Effector CD8-positive, alpha-beta T cell (primary cell): ENCODE data around the gene SMCO3.
"Not testable (repeated sequence)": the region's sequence is repeated elsewhere in the genome, so short reads cannot be mapped to it uniquely, and the experiment has no call there.

Experiments
- DNase-seq: peaks from one replicate; lab custom pipeline; 2025; lab: John Stamatoyannopoulos, UW

Gene SMCO3

DNA sequence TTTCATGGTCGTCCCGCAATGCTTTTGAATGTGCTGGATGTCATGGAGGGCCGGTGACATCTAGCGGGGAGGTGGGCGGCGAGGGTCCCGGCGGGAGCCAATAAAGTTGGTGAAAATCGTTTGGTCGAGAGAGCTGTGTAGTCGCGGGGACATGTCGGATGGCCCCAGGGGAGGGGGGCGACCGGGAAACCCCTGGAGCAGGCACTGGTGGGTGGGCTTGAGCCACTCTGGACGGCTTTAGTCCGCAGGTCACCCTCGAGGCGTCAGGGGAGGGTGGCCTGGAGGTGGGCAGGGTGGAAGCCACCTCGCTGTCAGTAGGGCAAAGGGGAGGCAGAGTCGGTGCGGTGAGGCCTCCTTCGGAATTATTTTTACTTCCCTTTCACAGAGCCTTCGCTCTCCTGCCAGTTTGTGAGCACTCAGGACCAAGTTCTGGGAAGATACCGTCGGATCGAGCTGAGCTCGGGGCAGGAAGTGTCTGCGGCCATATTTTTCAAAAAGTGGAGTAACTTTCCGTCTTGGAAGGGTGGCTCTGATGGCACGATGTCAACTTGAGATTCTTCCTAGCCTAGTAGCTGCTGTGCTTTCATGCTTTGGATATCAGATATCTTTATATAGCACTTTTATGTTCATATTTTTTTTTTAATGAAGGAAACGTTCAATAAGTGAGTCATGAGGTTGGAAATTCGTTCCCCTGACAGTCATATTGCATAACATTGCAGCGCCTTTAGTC lies 38.9 kb downstream of the SMCO3 start:
- peak; percentile 17 for DNase-seq

DNA sequence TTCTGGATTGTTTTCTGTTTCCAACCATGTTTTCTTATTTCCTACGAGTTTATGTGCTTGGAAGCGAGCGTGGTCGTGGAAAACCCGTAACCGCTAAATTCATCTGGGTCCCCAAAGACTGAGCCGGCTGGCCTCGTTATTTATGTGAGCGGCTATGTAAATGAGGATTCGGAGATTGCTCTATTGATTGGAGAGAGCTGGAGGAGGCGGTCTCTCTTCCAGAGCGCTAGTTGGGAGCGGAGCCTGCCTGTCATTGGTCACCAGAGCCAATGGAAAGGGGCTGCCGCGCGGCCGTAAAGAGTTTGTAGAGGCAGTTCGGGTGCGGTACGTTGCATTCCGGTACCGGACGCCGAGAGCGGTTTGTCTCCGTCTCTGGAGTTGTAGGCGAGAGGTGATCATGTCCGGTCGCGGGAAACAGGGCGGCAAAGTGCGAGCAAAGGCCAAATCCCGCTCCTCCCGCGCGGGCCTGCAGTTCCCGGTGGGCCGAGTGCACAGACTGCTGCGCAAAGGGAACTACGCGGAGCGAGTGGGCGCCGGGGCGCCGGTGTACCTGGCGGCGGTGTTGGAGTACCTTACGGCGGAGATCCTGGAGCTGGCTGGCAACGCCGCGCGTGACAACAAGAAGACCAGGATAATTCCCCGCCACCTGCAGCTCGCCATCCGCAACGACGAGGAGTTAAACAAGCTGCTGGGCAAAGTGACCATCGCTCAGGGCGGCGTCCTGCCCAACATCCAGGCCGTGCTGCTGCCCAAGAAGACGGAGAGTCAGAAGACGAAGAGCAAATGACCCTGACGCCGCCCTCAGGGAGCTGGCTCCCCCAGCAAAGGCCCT lies 39.7 kb downstream of the SMCO3 start:
- DNase-seq, result peak; percentile 81

DNA sequence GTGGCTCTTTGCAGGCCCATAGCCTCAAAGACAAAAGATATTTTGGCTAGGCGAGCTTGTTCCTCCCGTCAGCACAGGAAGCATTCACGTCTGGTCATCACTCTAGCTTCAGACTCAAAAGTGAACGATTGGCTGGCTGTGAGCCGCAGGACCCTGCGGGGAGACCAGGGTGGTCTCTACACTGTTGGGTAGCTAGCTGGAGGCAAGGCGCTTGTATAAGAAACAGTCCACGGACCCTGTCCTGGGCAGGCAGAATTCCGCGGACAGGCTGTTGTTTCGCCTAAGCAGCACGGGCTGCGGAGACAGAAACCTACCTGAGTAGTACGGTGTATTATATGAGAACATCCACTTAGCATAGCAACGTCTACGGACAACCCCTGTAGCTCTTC lies 40.3 kb downstream of the SMCO3 start:
- DNase-seq, result peak; percentile 45

DNA sequence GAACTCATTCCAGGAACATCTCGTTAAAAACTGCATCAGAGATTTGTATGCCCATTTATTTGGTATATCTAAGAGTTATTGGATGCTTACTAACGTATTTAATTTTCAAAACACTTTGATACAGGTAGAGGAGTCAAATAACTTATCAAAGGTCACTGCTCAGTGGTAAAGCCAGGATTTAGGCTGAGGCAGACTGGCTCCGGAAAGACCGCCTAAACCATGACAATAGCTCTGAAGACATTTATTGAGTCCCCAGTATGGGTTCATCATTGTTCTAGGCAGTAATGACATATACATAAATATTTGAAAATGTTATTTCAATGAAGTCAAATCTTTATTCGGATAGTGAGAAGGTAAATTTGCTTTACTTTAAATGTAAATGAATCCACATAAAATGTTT lies 41.0 kb downstream of the SMCO3 start:
- DNase-seq, result no peak

DNA sequence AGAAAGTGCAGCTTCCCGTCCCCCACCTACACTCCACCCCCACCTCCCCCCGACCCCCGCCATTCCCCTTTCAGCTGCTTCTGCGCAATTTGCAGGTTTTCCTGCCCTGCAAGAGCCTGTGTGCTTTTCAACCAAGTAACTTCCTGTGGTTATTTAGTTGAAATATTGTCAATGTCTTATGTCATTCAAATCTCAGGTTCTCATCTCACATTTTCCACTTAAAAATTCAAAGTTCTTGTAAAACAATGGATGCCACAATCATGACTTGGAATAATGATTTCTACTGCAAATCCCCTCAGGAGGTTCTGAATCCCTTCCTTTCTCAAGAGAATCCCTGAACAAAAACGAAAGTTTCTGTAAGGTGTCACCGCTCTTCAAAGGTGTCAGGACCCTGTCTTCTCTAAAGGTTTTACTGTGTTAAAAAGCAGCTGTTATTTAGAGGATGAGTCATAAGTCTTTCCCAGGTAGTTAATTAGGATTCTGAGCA lies 42.3 kb downstream of the SMCO3 start:
- peak; percentile 22 for DNase-seq

DNA sequence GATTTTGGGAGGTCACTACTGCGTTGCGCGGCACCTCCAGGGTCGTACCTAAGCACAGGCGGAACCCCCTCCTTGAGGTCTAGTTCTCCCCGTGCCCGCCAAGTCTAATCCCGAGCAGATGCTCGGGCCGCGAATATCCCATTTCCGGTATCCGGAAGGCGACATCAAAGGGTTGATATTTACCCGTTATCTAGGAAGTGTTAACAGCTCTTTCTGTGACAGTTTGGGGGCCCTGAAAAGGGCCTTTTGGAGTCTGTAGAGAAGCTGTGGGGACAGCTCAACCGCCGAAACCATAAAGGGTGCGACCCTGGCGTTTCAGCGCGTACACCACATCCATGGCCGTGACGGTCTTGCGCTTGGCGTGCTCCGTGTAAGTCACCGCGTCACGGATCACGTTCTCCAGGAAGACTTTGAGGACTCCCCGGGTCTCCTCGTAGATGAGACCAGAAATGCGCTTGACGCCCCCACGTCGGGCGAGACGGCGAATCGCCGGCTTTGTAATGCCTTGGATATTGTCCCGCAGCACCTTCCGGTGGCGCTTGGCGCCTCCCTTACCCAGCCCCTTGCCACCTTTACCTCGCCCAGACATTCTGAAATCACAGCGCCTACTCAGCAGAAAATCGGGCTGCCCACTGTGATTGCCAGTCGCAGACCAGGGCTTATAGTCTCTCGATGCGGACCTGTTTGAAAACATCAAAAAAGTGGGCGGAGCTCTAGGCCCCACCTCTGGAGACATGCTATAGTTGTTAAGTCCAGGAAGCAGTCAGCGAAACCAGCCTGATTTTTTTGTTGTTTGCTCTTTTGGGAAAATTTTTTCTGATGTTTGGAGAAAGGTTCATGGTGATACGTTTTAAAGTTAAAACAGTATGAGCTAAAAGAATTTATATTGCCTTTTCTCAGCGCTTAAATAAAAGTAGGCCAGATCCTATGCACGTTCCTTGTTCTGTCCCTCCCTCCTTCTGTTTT lies 43.2 kb downstream of the SMCO3 start:
- peak; percentile 91 for DNase-seq

DNA sequence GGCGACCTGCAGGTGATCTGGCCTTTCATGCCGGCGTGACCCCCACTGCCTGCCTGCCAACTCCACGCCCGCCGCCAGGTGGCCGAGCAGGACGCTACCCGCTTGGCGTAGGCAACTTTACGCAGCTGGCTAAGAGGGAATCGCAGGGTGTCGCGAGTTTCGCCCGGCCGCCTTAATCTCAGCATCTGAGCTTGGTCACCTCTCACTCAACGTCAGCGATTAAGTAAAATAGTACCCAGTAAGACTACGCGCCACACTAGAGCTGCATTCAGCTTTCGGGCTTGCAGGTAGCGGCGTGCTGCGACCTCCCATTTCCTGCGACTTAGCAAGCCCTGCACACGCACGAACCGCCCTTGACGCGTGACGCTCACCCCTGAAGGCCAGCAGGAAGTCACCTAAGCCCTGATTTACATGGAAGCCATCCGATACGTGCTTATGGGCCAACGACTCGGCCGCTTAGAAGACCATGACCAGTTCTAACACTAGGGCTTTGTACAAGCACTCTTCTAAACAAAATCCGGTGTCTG lies 44.0 kb downstream of the SMCO3 start:
- peak; percentile 80 for DNase-seq

DNA sequence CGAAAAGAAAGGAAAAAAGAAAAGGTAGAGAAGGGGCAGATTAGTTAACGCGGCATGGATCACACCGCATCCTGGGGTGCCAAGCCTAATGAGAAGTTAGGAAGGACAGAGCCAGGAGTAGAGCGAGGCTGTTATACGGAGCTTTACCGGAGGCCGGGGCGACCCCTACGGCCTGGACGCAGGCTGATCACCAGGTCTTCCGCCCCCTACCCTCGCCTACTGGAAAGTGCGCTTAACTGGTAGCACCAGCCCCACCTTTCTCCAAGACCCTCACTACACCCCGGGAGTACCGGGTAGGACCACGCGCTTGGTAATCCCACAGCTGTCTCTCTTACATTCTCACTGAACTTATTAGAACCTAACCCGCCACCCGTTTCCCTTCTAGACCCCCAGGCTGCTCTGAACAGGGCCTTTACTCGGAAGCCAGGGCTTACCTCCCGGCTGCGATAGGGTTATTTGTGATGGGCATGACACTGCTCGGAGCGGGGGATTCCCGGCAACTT lies 44.5 kb downstream of the SMCO3 start:
- no peak for DNase-seq

DNA sequence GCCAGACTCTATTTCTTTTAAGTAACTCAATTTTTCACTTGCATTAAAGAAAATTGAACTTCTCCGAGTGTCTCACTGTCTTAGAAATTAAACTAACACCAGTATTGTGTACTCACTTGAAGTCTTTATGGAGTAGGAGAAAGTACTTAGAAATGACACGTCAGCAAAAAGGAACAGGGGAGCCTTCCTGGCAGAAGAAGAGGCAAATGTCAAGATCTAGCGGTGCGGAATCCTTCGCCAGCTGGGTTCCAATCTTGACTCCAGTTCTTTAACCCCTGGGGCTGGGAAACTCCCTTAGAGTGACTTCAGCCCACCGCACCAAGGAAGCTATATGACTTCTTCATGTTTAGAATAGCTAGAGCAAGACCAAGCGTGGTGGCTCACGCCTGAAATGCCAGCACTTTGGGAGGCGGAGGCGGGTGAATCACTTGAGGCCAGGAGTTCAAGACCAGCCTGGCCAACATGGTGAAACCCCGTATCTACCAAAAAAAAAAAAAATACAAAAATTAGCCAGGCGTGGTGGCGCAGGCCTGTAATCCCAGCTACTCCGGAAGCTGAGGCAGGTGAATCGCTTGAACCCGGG lies 45.1 kb downstream of the SMCO3 start:
- peak; percentile 8 for DNase-seq

DNA sequence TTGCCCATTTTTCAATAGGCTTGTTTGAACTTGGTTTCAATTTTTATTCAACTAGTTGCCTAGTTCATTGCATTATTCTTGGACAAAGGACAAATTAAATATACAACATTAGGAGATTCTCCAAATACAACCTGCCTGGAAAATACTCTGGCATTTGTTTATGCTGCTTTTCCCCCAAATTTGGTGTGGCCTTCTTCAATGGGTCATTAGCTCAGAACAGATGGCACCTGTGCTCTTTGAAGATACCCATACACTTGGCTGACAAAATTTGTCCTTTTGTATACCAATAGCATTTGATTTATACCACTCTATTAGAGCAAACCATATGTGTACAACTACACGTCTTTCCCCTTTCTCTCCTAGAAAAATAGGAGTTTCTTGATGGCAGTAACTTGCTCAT lies 46.4 kb downstream of the SMCO3 start:
- no peak for DNase-seq

DNA sequence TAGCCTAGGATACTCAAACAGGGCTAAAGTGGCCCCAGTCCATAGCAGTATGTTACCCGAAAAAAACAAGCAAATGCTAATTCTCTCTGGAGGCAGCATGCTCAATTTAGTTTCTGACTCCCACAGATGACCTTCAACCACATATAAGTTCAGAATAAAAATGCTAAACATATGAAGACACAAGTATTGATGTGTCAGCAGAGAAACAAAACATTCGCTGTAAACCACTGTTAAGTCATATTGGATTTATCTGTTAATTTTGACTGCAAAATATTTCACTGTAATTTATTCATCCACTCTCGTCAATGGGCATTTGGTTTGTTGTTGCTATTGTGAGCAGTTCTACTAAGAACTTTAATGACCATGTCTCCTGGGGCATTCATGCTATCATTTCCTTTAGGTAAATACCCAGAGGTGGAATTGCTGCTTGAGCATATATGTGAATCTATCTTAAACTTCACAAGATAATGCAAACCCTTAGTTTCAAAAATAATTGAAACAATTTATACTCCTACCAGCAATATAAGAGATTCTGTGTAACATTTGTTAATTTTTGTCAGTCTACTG lies 47.2 kb downstream of the SMCO3 start:
- DNase-seq, result no peak

DNA sequence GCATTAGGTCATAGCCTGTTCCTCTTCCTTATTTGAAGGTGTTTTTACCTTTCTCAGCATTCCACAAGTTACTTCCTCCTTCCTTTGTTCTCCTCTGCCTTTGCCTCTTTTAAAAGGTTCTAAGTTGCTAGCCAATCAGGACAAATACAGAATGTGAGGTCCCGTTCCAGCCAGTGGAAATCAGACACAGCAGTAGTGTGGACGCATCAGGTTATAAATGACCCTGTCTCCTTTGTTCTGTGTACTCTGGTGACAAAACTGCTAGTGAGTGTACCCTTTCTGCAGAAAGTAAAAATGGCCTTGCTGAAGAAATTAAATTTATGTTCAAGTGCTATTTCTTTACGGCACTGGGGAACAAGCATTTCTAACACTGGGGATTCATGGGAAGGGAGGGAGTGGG lies 48.0 kb downstream of the SMCO3 start:
- not testable (repeated sequence) for DNase-seq

DNA sequence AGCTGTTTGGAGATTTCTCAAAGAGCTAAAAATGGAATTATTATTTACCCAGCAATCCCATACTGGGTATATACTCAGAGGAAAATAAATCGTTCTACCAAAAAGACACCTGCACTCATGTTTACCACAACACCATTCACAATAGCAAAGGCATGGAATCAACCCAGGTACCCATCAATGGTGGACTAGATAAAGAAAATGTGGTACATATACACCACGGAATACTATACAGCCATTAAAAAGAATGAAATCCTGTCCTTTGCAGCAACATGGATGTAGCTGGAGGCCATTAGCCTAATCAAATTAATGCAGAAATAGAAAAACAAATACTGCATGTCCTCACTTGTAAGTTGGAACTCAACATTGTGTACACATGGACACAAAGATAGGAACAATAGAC lies 48.6 kb downstream of the SMCO3 start:
- no peak for DNase-seq

DNA sequence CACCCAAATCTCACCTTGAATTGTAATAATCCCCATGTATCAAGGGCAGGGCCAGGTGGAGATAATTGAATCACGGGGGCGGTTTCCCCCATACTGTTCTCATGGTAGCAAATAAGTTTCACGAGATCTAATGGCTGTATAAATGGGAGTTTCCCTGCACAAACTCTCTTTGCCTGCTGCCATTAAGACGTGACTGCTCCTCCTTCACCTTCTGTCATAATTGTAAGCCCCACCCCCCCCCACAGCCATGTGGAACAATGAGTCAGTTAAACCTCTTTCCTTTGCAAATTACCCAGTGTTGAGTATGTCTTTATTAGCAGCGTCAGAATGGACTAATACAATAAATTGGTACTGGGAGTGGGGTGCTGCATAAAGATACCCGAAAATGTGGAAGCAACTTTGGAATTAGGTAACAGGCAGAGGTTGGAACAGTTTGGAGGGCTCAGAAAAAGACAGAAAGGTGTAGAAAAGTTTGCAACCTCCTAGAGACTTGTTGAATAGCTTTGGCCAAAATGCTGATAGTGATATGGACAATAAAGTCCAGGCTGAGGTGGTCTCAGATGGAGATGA lies 54.2 kb downstream of the SMCO3 start:
- not testable (repeated sequence) for DNase-seq

DNA sequence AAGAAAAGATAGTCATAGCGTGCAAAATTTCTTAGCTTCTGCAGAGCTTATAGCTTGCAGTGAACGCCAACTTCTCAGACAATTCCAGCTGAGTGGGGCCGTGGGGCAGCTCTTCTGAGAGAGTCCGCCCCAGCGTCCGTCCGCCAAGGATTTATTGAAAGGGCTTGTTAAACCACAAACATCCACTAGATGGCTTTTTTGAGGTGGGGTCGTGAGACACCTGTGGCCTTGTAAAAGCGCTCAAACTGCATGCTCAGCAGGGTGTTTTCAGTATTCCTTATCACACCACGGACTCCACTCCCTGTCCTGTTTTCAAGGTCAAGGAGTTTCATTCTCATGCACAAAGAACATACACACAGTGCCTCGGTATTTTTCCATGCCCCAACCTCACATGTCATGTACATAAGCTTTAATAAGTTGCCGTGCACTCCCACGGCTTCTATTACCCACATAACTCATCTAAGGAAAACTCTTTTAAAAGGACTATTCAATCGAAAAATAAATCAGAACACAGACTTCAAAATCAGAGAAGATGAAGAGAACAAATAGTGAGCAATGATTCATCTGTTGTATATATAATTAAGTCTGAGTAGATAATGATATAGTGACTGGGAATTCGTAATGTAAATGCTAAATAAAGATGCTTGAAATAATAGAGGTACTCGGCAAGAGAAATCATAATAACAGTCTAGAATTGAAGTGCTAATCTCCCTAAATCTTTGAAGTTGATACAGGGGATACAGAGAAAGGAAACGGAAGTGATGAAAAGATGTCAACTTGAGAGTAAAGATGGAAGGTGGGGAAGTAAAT lies 57.4 kb downstream of the SMCO3 start:
- no peak for DNase-seq
